Measurements from ENCODE around the gene CLMP.
"Not testable (repeated sequence)": the region's sequence is repeated elsewhere in the genome, so short reads cannot be mapped to it uniquely, and the experiment has no call there.

Gene CLMP

GRCh38 chr11:123093739-123094138, 101.3 kb downstream of the CLMP start:
- Histone ChIP-seq H3K23ac (ENCODE audit: low read depth, low read length, poor library complexity) (no peak overlapping the region), H3K4ac (ENCODE audit: low read length) (no peak overlapping the region), H2AK5ac (ENCODE audit: low read depth, low read length) (no peak overlapping the region), H2AFZ (ENCODE audit: low read length) (no peak overlapping the region), H2BK12ac (ENCODE audit: low read length) (no peak overlapping the region), H3K9ac (ENCODE audit: low read depth, low read length, poor library complexity) (no peak overlapping the region), H3K36me3 (replicated peaks in 1 of 2; ENCODE audit: control insufficient read depth in 2 of 2, insufficient read depth in 2 of 2, low read length in 2 of 2) (no peaks in the 10 kb centered on the region), H3K4me2 (ENCODE audit: insufficient read depth, low read length, poor library complexity, severe bottlenecking) (no peak overlapping the region), H2BK5ac (ENCODE audit: low read length) (no peak overlapping the region), H3K79me1 (ENCODE audit: low read depth, low read length) (no peaks in the 10 kb centered on the region), H4K91ac (ENCODE audit: low read depth, low read length, poor library complexity) (no peak overlapping the region), H3K4me1 (ENCODE audit: control insufficient read depth in 2 of 2, insufficient read depth in 1 of 2, low read depth in 1 of 2, low read length in 2 of 2) (no peaks in the 10 kb centered on the region), H2BK120ac (ENCODE audit: low read depth, low read length) (no peak overlapping the region), H3K18ac (ENCODE audit: low read length) (peak overlapping the region; percentile 28), H3K9me3 (replicated peaks in 1 of 2; ENCODE audit: control insufficient read depth in 2 of 2, insufficient read depth in 1 of 2, low read depth in 1 of 2, low read length in 2 of 2) (no peaks in the 10 kb centered on the region), H3K27ac (replicated peaks; ENCODE audit: low read length) (no peak overlapping the region), H3K27me3 (ENCODE audit: control insufficient read depth in 3 of 3, insufficient read depth in 3 of 3, low read depth in 1 of 3, low read length in 3 of 3) (peaks cover 0 to 4% (median 0%) of the 10 kb centered on the region in 3 experiments), H3K4me3 (ENCODE audit: low read length in 2 of 2) (no peak overlapping the region), H3K14ac (ENCODE audit: low read length) (no peak overlapping the region), H4K8ac (ENCODE audit: low read depth, low read length) (no peak overlapping the region), H2BK15ac (ENCODE audit: low read length) (no peak overlapping the region)
- no peak for DNase-seq (ENCODE audit: low spot score)
- no CpG with 5 or more reads among the region's 3 CpGs for WGBS, 2 donors (ENCODE audit: extremely low coverage in 2 of 2, insufficient read length in 2 of 2, insufficient replicate concordance in 1 of 2)

GRCh38 chr11:123091506-123091905, 103.5 kb downstream of the CLMP start:
- Histone ChIP-seq H3K4me2 (ENCODE audit: insufficient read depth, low read length, poor library complexity, severe bottlenecking) (no peak overlapping the region), H3K9me3 (replicated peaks in 1 of 2; ENCODE audit: control insufficient read depth in 2 of 2, insufficient read depth in 1 of 2, low read depth in 1 of 2, low read length in 2 of 2) (no peaks in the 10 kb centered on the region), H3K79me1 (ENCODE audit: low read depth, low read length) (no peaks in the 10 kb centered on the region), H2BK120ac (ENCODE audit: low read depth, low read length) (no peak overlapping the region), H3K4ac (ENCODE audit: low read length) (no peak overlapping the region), H3K36me3 (replicated peaks in 1 of 2; ENCODE audit: control insufficient read depth in 2 of 2, insufficient read depth in 2 of 2, low read length in 2 of 2) (no peaks in the 10 kb centered on the region), H3K27me3 (ENCODE audit: control insufficient read depth in 3 of 3, insufficient read depth in 3 of 3, low read depth in 1 of 3, low read length in 3 of 3) (no peaks in the 10 kb centered on the region), H4K8ac (ENCODE audit: low read depth, low read length) (no peak overlapping the region), H2BK12ac (ENCODE audit: low read length) (no peak overlapping the region), H3K27ac (replicated peaks; ENCODE audit: low read length) (no peak overlapping the region), H3K23ac (ENCODE audit: low read depth, low read length, poor library complexity) (no peak overlapping the region), H2AFZ (ENCODE audit: low read length) (no peak overlapping the region), H2BK15ac (ENCODE audit: low read length) (no peak overlapping the region), H4K91ac (ENCODE audit: low read depth, low read length, poor library complexity) (no peak overlapping the region), H3K4me3 (ENCODE audit: low read length in 2 of 2) (no peak overlapping the region), H2AK5ac (ENCODE audit: low read depth, low read length) (no peak overlapping the region), H3K18ac (ENCODE audit: low read length) (no peak overlapping the region), H3K14ac (ENCODE audit: low read length) (no peak overlapping the region), H2BK5ac (ENCODE audit: low read length) (no peak overlapping the region), H3K4me1 (ENCODE audit: control insufficient read depth in 2 of 2, insufficient read depth in 1 of 2, low read depth in 1 of 2, low read length in 2 of 2) (no peaks in the 10 kb centered on the region), H3K9ac (ENCODE audit: low read depth, low read length, poor library complexity) (no peak overlapping the region)
- DNase-seq (ENCODE audit: low spot score) = no peak
- no CpG with 5 or more reads among the region's 6 CpGs for WGBS, 2 donors (ENCODE audit: extremely low coverage in 2 of 2, insufficient read length in 2 of 2, insufficient replicate concordance in 1 of 2)

- H3K4me3 ChIP-seq (ENCODE audit: low read length in 2 of 2); H3K27me3 ChIP-seq (ENCODE audit: control insufficient read depth in 3 of 3, insufficient read depth in 3 of 3, low read depth in 1 of 3, low read length in 3 of 3); H2AK5ac ChIP-seq (ENCODE audit: low read depth, low read length); H3K4me2 ChIP-seq (ENCODE audit: insufficient read depth, low read length, poor library complexity, severe bottlenecking); H3K18ac ChIP-seq (ENCODE audit: low read length); H3K4ac ChIP-seq (ENCODE audit: low read length); H3K14ac ChIP-seq (ENCODE audit: low read length); H2BK120ac ChIP-seq (ENCODE audit: low read depth, low read length); H2BK5ac ChIP-seq (ENCODE audit: low read length); H3K4me1 ChIP-seq (ENCODE audit: control insufficient read depth in 2 of 2, insufficient read depth in 1 of 2, low read depth in 1 of 2, low read length in 2 of 2); H3K79me1 ChIP-seq (ENCODE audit: low read depth, low read length); H2BK12ac ChIP-seq (ENCODE audit: low read length); H3K9me3 ChIP-seq (replicated peaks in 1 of 2; ENCODE audit: control insufficient read depth in 2 of 2, insufficient read depth in 1 of 2, low read depth in 1 of 2, low read length in 2 of 2); H3K27ac ChIP-seq (replicated peaks; ENCODE audit: low read length); DNase-seq (ENCODE audit: low spot score); H2AFZ ChIP-seq (ENCODE audit: low read length); H3K9ac ChIP-seq (ENCODE audit: low read depth, low read length, poor library complexity); H4K91ac ChIP-seq (ENCODE audit: low read depth, low read length, poor library complexity); H3K23ac ChIP-seq (ENCODE audit: low read depth, low read length, poor library complexity); H3K36me3 ChIP-seq (replicated peaks in 1 of 2; ENCODE audit: control insufficient read depth in 2 of 2, insufficient read depth in 2 of 2, low read length in 2 of 2); H4K8ac ChIP-seq (ENCODE audit: low read depth, low read length); H2BK15ac ChIP-seq (ENCODE audit: low read length): not testable (repeated sequence)
- WGBS, 2 donors (ENCODE audit: extremely low coverage in 2 of 2, insufficient read length in 2 of 2, insufficient replicate concordance in 1 of 2) = no CpG with 5 or more reads among the region's 8 CpGs
Observed at GRCh38 chr11:123090168-123090567, 104.9 kb downstream of the CLMP start.

GRCh38 chr11:123088896-123089295, 106.2 kb downstream of the CLMP start:
- H2BK120ac ChIP-seq (ENCODE audit: low read depth, low read length); H3K14ac ChIP-seq (ENCODE audit: low read length); H3K4me2 ChIP-seq (ENCODE audit: insufficient read depth, low read length, poor library complexity, severe bottlenecking); H2AK5ac ChIP-seq (ENCODE audit: low read depth, low read length); H3K36me3 ChIP-seq (replicated peaks in 1 of 2; ENCODE audit: control insufficient read depth in 2 of 2, insufficient read depth in 2 of 2, low read length in 2 of 2); H3K27ac ChIP-seq (replicated peaks; ENCODE audit: low read length); H3K9me3 ChIP-seq (replicated peaks in 1 of 2; ENCODE audit: control insufficient read depth in 2 of 2, insufficient read depth in 1 of 2, low read depth in 1 of 2, low read length in 2 of 2); H2BK5ac ChIP-seq (ENCODE audit: low read length); H2BK12ac ChIP-seq (ENCODE audit: low read length); H3K23ac ChIP-seq (ENCODE audit: low read depth, low read length, poor library complexity); H3K9ac ChIP-seq (ENCODE audit: low read depth, low read length, poor library complexity); H2AFZ ChIP-seq (ENCODE audit: low read length); H3K4me3 ChIP-seq (ENCODE audit: low read length in 2 of 2); H3K27me3 ChIP-seq (ENCODE audit: control insufficient read depth in 3 of 3, insufficient read depth in 3 of 3, low read depth in 1 of 3, low read length in 3 of 3); H3K18ac ChIP-seq (ENCODE audit: low read length); H3K79me1 ChIP-seq (ENCODE audit: low read depth, low read length); H2BK15ac ChIP-seq (ENCODE audit: low read length); H3K4me1 ChIP-seq (ENCODE audit: control insufficient read depth in 2 of 2, insufficient read depth in 1 of 2, low read depth in 1 of 2, low read length in 2 of 2); H3K4ac ChIP-seq (ENCODE audit: low read length); DNase-seq (ENCODE audit: low spot score); H4K8ac ChIP-seq (ENCODE audit: low read depth, low read length); H4K91ac ChIP-seq (ENCODE audit: low read depth, low read length, poor library complexity): not testable (repeated sequence)
- WGBS, 2 donors (ENCODE audit: extremely low coverage in 2 of 2, insufficient read length in 2 of 2, insufficient replicate concordance in 1 of 2) = no CpG with 5 or more reads among the region's 10 CpGs

All from neuronal stem cell (in vitro differentiated cells).